H9 (cell line): ENCODE measurements around the gene ITPK1. TPM values are rescaled to one million over a fixed set of nuclear protein-coding genes. Genes with fewer than 3 reads are reported as not detected.

ENCODE experiments used
- DNase-seq: peaks from one replicate; pipeline ENCODE4 v3.0.0-alpha.2; 2017
- H2AFZ ChIP-seq: one replicate; pipeline ENCODE4 v1.6.1; 2013; ENCODE audit warnings: mild to moderate bottlenecking, low read length, control low read depth, moderate library complexity
- H2AK5ac ChIP-seq: 2 replicates; pipeline ENCODE4 v1.6.1; 2013; ENCODE audit warnings: low read length, control low read depth, mixed read lengths; ENCODE audit not compliant: insufficient read length
- H2BK120ac ChIP-seq: one replicate; pipeline ENCODE4 v1.6.1; 2013; ENCODE audit warnings: low read depth, mild to moderate bottlenecking, low read length, control low read depth, inconsistent platforms; ENCODE audit not compliant: poor library complexity, severe bottlenecking
- H2BK12ac ChIP-seq: 2 replicates; pipeline ENCODE4 v1.6.1; 2013; ENCODE audit warnings: low read length, control low read depth, mixed read lengths, low read depth; ENCODE audit not compliant: insufficient read length
- H2BK15ac ChIP-seq: 2 replicates; pipeline ENCODE4 v1.6.1; 2013; ENCODE audit warnings: low read depth, low read length, control low read depth
- H2BK20ac ChIP-seq: one replicate; pipeline ENCODE4 v1.6.1; 2013; ENCODE audit warnings: low read depth, mild to moderate bottlenecking, low read length, control low read depth, inconsistent platforms; ENCODE audit not compliant: poor library complexity, severe bottlenecking
- H2BK5ac ChIP-seq: 2 replicates; pipeline ENCODE4 v1.6.1; 2013; ENCODE audit warnings: low read length, control low read depth, mixed read lengths; ENCODE audit not compliant: insufficient read length
- H3K14ac ChIP-seq: 2 replicates; pipeline ENCODE4 v1.6.1; 2013; ENCODE audit warnings: low read length, control low read depth; ENCODE audit not compliant: insufficient read depth
- H3K18ac ChIP-seq: 2 replicates; pipeline ENCODE4 v1.6.1; 2013; ENCODE audit warnings: low read depth, mild to moderate bottlenecking, mixed read lengths, low read length, control low read depth; ENCODE audit not compliant: insufficient read length
- H3K23ac ChIP-seq: 2 replicates; pipeline ENCODE4 v1.6.1; 2013; ENCODE audit warnings: low read length, control low read depth, mixed read lengths, low read depth; ENCODE audit not compliant: insufficient read length
- H3K23me2 ChIP-seq: 2 replicates; pipeline ENCODE4 v1.6.1; 2013; ENCODE audit warnings: low read depth, mild to moderate bottlenecking, mixed read lengths, low read length, control low read depth; ENCODE audit not compliant: insufficient read length, poor library complexity, severe bottlenecking
- H3K27ac ChIP-seq: 2 replicates; pipeline ENCODE4 v1.5.1; 2013; ENCODE audit warnings: low read length, control low read depth, mixed read lengths, low read depth; ENCODE audit not compliant: insufficient read length
- H3K27me3 ChIP-seq: 2 replicates; pipeline ENCODE4 v1.6.1; 2013; ENCODE audit warnings: low read length, control low read depth, inconsistent platforms; ENCODE audit not compliant: insufficient read depth
- H3K4ac ChIP-seq: 2 replicates; pipeline ENCODE4 v1.6.1; 2013; ENCODE audit warnings: low read depth, mild to moderate bottlenecking, control low read depth, inconsistent platforms, low read length, moderate library complexity
- H3K4me1 ChIP-seq: 2 replicates; pipeline ENCODE4 v1.6.1; 2013; ENCODE audit warnings: low read length, control low read depth, inconsistent platforms; ENCODE audit not compliant: insufficient read depth
- H3K4me2 ChIP-seq: 2 replicates; pipeline ENCODE4 v1.6.1; 2013; ENCODE audit warnings: low read length, control low read depth, mixed read lengths; ENCODE audit not compliant: insufficient read length, insufficient read depth
- H3K56ac ChIP-seq: 2 replicates; pipeline ENCODE4 v1.6.1; 2013; ENCODE audit warnings: low read depth, mild to moderate bottlenecking, mixed read lengths, low read length, control low read depth; ENCODE audit not compliant: insufficient read length
- H3K79me1 ChIP-seq: 2 replicates; pipeline ENCODE4 v1.6.1; 2013; ENCODE audit warnings: low read depth, mild to moderate bottlenecking, moderate library complexity, low read length, control low read depth, inconsistent platforms; ENCODE audit not compliant: insufficient read depth, poor library complexity, severe bottlenecking
- H3K79me2 ChIP-seq: 2 replicates; pipeline ENCODE4 v1.6.1; 2013; ENCODE audit warnings: low read length, control low read depth, inconsistent platforms; ENCODE audit not compliant: insufficient read depth
- H3K9ac ChIP-seq: 2 replicates; pipeline ENCODE4 v1.6.1; 2013; ENCODE audit warnings: low read length, control low read depth, mixed read lengths; ENCODE audit not compliant: insufficient read length; ENCODE audit errors: extremely low read depth
- H3K9me3 ChIP-seq: one replicate; pipeline ENCODE4 v1.6.1; 2013; ENCODE audit warnings: low read depth, low read length, inconsistent platforms; ENCODE audit not compliant: control insufficient read depth
- H3T11ph ChIP-seq: one replicate; pipeline ENCODE4 v1.6.1; 2013; ENCODE audit warnings: mild to moderate bottlenecking, low read length, control low read depth, inconsistent platforms
- H4K20me1 ChIP-seq: one replicate; pipeline ENCODE4 v1.6.1; 2013; ENCODE audit not compliant: control insufficient read depth, insufficient read length, insufficient read depth
- H4K5ac ChIP-seq: 2 replicates; pipeline ENCODE4 v1.6.1; 2013; ENCODE audit warnings: low read depth, mild to moderate bottlenecking, mixed read lengths, low read length, control low read depth; ENCODE audit not compliant: insufficient read length
- H4K8ac ChIP-seq: replicated peaks from 2 replicates; pipeline ENCODE4 v1.6.1; 2013; ENCODE audit warnings: low read length, control low read depth, mixed read lengths, low read depth; ENCODE audit not compliant: insufficient read length
- H4K91ac ChIP-seq: 2 replicates; pipeline ENCODE4 v1.6.1; 2013; ENCODE audit warnings: low read depth, mild to moderate bottlenecking, moderate library complexity, mixed read lengths, low read length, control low read depth; ENCODE audit not compliant: insufficient read length
- H3K27ac Mint-ChIP-seq, 3 experiments: 2 replicates in 2 of 3; 3 replicates in 1 of 3; pipeline ENCODE4 v1.8.0; 2020 to 2021; ENCODE audit warnings: mixed read lengths in 3 of 3, mild to moderate bottlenecking in 1 of 3, moderate library complexity in 1 of 3
- H3K27me3 Mint-ChIP-seq: 2 replicates; pipeline ENCODE4 v1.8.0; 2021; ENCODE audit warnings: low read depth, mild to moderate bottlenecking, moderate library complexity, mixed read lengths
- H3K36me3 Mint-ChIP-seq, 3 experiments: 2 replicates in 2 of 3; 3 replicates in 1 of 3; pipeline ENCODE4 v1.8.0; 2020 to 2021; ENCODE audit warnings: low read depth in 3 of 3, mixed read lengths in 3 of 3; ENCODE audit not compliant: insufficient read depth in 1 of 3
- H3K4me1 Mint-ChIP-seq, 2 experiments: 2 replicates each; pipeline ENCODE4 v1.8.0; 2020; ENCODE audit warnings: mixed read lengths in 2 of 2
- H3K4me3 Mint-ChIP-seq, 2 experiments: 2 replicates in 1 of 2; 3 replicates in 1 of 2; pipeline ENCODE4 v1.8.0; 2020 to 2021; ENCODE audit warnings: mild to moderate bottlenecking in 2 of 2, mixed read lengths in 2 of 2, moderate library complexity in 1 of 2
- H3K9me3 Mint-ChIP-seq, 2 experiments: 2 replicates in 1 of 2; 3 replicates in 1 of 2; pipeline ENCODE4 v1.8.0; 2020; ENCODE audit warnings: mild to moderate bottlenecking in 2 of 2, mixed read lengths in 2 of 2, moderate library complexity in 1 of 2
- WGBS: extraction: QIAGEN DNeasy Blood & Tissue Kit; methylation state at CpG from one replicate; pipeline ENCODE4 v1.1.7; 2013; ENCODE audit warnings: missing lambda C conversion rate, low lambda C conversion rate, mixed read lengths; ENCODE audit not compliant: insufficient read length; ENCODE audit errors: extremely low coverage; 5-methylcytosine and 5-hydroxymethylcytosine counted together
- total RNA-seq: library from RNA; stranded (reverse); gene quantifications from 2 replicates; pipeline ENCODE4 v1.2.1, GENCODE V29; 2021
- TF ChIP-seq, protein P1 (sequence below): fragments of 200-600 bp; sonication (generic); conservative IDR thresholded peaks from 3 replicates; pipeline ENCODE4 v1.8.0; 2021; ENCODE audit warnings: antibody characterized with exemption, mild to moderate bottlenecking

The ITPK1 gene
- total RNA-seq, 1 experiment from 2014 or later: 92.7 TPM

DNA sequence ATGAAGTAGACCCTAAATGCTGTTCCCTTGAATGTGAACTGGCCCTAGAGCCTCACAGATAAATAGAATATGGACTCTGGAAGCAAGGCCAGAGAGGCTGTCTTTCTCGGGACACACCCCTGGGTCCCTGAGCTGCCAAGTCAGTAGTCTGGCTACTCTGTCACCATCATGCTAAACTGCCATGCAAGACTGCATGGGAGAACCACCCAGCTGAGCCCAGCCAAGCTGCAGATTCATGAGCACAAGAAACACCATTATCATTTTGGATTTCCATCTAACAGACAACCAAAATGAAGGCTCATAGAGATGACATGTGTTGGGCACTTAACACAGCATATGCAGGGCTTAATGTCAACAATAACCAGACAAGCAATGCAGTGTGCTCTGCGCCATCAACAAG, 139.5 kb downstream of the ITPK1 start:
- DNase-seq: no peak
- no peak overlapping the region for H2AK5ac ChIP-seq
- peaks cover 19 to 22% of the 10 kb centered on the region in 2 experiments for H3K4me1 Mint-ChIP-seq
- no peak overlapping the region for H2AFZ ChIP-seq
- no peak overlapping the region for H3K14ac ChIP-seq
- no peak overlapping the region for H2BK5ac ChIP-seq
- no peak overlapping the region for H3K56ac ChIP-seq
- H4K20me1 ChIP-seq: no peaks in the 10 kb centered on the region
- no peak overlapping the region for H2BK12ac ChIP-seq
- no peak overlapping the region for H4K91ac ChIP-seq
- H3T11ph ChIP-seq: no peak overlapping the region
- no peak overlapping the region for H3K27ac Mint-ChIP-seq
- no peaks in the 10 kb centered on the region for H3K79me2 ChIP-seq
- no CpG with 5 or more reads among the region's 2 CpGs for WGBS
- H4K8ac ChIP-seq: no peak overlapping the region
- no peak overlapping the region for H2BK120ac ChIP-seq
- no peak overlapping the region for H4K5ac ChIP-seq
- H3K9ac ChIP-seq: no peak overlapping the region
- no peak overlapping the region for H3K18ac ChIP-seq
- TF ChIP-seq, protein P1, sequence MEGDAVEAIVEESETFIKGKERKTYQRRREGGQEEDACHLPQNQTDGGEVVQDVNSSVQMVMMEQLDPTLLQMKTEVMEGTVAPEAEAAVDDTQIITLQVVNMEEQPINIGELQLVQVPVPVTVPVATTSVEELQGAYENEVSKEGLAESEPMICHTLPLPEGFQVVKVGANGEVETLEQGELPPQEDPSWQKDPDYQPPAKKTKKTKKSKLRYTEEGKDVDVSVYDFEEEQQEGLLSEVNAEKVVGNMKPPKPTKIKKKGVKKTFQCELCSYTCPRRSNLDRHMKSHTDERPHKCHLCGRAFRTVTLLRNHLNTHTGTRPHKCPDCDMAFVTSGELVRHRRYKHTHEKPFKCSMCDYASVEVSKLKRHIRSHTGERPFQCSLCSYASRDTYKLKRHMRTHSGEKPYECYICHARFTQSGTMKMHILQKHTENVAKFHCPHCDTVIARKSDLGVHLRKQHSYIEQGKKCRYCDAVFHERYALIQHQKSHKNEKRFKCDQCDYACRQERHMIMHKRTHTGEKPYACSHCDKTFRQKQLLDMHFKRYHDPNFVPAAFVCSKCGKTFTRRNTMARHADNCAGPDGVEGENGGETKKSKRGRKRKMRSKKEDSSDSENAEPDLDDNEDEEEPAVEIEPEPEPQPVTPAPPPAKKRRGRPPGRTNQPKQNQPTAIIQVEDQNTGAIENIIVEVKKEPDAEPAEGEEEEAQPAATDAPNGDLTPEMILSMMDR: no peak
- H2BK20ac ChIP-seq: no peak overlapping the region
- peaks cover 44 to 49% of the 10 kb centered on the region in 2 experiments for H3K9me3 Mint-ChIP-seq
- peaks cover 3% of the 10 kb centered on the region for H3K27me3 Mint-ChIP-seq
- no peak overlapping the region for H3K23ac ChIP-seq
- no peak overlapping the region for H2BK15ac ChIP-seq
- H3K27me3 ChIP-seq: no peaks in the 10 kb centered on the region
- no peaks in the 10 kb centered on the region for H3K23me2 ChIP-seq
- no peaks in the 10 kb centered on the region for H3K79me1 ChIP-seq
- H3K27ac ChIP-seq: no peak overlapping the region
- peaks cover 2% of the 10 kb centered on the region; the same call in 1 of the 2 replicates for H3K4me1 ChIP-seq
- H3K4me2 ChIP-seq: no peak overlapping the region
- no peak overlapping the region for H3K4ac ChIP-seq
- H3K9me3 ChIP-seq: peaks cover 15% of the 10 kb centered on the region
- peaks cover 56 to 57% (median 57%) of the 10 kb centered on the region in 3 experiments for H3K36me3 Mint-ChIP-seq
- no peak overlapping the region for H3K4me3 Mint-ChIP-seq
